ENCODE data around the gene TMEM256.

DNA sequence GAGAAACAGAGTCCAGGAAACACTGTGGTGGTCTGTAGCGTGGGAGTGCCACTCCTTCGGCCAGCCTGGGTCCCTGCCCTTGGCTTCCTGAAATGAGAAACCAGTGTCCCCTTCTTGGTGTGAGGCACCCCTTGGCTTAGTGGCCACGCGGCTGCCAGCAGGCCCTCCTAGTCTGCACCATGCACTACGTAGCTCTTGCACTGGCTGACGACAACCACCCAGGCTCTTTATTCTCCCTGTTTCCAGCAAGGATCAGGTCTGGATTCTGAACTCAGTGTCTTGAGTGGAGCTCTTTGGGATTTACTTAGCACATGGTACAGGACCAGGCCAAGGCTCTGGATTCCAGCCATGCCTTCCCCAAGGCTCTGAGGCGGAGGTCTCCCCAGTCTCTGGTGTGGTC lies 23.7 kb upstream of the TMEM256 start:
- TF ChIP-seq POLR2A (IDR thresholded peaks at IDR 0.05; ENCODE audit: low read depth, low read length) (no peak), POLR2AphosphoS5 (IDR thresholded peaks at IDR 0.05; ENCODE audit: insufficient read depth, low read depth, low read length) (no peak), EZH2 (IDR thresholded peaks at IDR 0.05; ENCODE audit: borderline replicate concordance, low read depth, low read length, severe bottlenecking) (no peak), MYC (IDR thresholded peaks at IDR 0.05; ENCODE audit: low read depth, low read length) (no peak), JUN (IDR thresholded peaks at IDR 0.05; ENCODE audit: borderline replicate concordance, insufficient read depth, insufficient read length, low read depth) (no peak), GATA2 (IDR thresholded peaks at IDR 0.05; ENCODE audit: insufficient read depth, insufficient read length, low read depth, low read length) (no peak), FOS (IDR thresholded peaks at IDR 0.05; ENCODE audit: borderline replicate concordance, insufficient read depth, low read length) (no peak)
- TF ChIP-seq, protein P1, sequence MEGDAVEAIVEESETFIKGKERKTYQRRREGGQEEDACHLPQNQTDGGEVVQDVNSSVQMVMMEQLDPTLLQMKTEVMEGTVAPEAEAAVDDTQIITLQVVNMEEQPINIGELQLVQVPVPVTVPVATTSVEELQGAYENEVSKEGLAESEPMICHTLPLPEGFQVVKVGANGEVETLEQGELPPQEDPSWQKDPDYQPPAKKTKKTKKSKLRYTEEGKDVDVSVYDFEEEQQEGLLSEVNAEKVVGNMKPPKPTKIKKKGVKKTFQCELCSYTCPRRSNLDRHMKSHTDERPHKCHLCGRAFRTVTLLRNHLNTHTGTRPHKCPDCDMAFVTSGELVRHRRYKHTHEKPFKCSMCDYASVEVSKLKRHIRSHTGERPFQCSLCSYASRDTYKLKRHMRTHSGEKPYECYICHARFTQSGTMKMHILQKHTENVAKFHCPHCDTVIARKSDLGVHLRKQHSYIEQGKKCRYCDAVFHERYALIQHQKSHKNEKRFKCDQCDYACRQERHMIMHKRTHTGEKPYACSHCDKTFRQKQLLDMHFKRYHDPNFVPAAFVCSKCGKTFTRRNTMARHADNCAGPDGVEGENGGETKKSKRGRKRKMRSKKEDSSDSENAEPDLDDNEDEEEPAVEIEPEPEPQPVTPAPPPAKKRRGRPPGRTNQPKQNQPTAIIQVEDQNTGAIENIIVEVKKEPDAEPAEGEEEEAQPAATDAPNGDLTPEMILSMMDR (IDR thresholded peaks at IDR 0.05; ENCODE audit: extremely low read depth in 1 of 2, insufficient read depth in 1 of 2, low read depth in 1 of 2, low read length in 2 of 2) = no peak
- TF ChIP-seq, protein P2, sequence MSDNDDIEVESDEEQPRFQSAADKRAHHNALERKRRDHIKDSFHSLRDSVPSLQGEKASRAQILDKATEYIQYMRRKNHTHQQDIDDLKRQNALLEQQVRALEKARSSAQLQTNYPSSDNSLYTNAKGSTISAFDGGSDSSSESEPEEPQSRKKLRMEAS (IDR thresholded peaks at IDR 0.05; ENCODE audit: insufficient read depth, insufficient read length) = no peak

Data from endothelial cell of umbilical vein (primary cell).